NCI-H524 (cell line): Measurements from ENCODE around the gene ADAM10.

ENCODE experiments used
- DNase-seq, 2 experiments: peaks; one replicate each; lab custom pipeline; 2025; lab: John Stamatoyannopoulos, UW

ADAM10 gene

DNA sequence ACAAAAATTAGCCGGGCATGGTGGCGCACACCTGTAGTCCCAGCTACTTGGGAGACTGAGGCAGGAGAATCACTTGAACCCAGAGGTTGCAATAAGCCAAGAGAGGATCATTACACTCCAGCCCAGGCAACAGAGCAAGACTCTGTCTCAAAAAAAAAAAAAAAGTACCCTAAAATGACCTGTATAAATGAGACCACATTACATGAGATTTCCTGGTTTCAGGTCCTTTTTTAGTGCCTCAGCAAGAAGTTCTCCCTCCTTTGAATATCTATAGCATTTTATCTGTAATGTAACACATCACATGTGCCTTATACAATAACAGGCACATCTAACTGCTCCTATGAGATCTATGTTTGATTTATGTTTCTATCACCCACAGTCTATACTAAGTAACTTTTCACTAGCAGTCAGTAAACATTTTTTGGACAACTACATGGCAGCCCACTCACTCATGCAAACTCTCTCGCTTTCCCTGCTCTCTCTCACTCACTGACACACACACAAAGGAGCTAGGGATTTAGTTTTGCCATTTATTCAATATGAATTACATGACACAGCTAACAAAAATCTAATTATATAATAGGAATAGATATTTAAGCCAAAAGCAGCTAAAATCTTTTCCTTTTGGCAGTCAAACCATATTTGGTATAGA, 34.1 kb downstream of the ADAM10 start:
- no peak for DNase-seq

DNA sequence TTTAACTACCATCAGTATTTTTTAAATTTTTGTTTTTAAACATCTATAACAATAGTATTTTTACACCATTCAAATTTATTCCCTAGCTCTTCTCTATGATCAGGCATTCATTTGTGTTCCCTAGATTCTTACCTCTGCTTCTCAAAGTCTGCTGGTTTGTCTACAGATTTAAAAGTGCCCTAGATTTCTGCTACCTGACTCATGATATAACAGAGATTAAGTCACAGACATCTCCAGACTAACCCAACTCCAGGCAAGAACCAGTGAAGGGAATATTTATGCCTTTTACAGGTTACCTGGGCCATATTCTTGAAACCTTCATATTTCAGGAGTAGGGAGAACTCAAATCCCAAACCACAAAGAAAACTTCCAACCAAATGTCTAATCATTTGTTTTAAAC, 38.8 kb downstream of the ADAM10 start:
- DNase-seq, result no peak

- DNase-seq, result no peak
These were observed 42.1 kb downstream of the ADAM10 start for GRCh38 chr15:58707397-58707796.

DNA sequence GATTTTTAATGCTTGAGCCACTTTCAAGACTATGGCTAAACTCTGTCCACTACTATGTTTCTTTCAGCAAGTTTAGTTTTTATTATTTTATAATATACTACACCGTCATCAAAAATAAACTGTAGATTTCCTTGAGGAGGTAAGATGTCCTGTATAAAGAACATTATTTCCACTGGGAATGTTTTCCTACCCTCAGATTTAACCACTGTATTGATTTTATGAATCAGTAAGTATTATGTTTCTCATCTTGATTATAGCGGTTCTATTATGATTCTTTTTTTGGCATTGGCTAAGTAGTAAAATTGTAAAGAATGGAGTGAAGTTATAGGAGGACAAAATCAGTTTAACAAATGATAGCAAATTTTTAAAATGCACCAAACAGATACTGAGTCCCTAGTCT, 44.4 kb downstream of the ADAM10 start:
- no peak for DNase-seq

DNA sequence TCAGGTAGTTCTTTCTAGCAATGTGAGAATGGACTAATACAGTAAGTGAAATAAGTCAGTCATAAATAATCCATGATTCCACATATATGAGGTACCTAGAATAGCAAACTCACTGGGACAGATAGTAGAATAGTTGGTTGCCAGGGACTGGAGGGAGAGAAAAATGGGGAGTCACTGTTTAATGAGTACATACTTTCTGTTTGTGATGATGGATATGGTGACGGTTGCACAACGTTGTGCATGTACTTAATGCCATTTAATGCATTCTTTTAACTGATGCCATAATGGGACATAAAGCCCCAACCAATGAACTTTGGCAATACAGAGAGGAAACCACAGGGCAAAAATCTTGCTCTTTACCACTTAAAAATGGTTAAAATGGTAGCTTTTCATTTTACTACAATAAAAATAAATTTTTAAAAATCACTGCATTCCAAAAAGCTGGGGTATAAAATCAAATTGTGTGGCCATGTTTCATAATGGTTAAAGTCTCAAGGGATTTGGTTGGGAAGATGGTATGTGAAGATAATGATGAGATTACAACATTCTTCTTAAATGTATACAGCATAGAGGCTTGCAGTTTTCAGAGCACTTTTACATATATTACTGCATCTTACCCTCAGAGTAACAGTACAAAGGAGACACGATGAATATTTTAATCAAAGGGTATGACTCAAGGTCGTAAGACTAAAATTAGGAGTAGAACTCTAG, 45.2 kb downstream of the ADAM10 start:
- DNase-seq, result no peak

DNA sequence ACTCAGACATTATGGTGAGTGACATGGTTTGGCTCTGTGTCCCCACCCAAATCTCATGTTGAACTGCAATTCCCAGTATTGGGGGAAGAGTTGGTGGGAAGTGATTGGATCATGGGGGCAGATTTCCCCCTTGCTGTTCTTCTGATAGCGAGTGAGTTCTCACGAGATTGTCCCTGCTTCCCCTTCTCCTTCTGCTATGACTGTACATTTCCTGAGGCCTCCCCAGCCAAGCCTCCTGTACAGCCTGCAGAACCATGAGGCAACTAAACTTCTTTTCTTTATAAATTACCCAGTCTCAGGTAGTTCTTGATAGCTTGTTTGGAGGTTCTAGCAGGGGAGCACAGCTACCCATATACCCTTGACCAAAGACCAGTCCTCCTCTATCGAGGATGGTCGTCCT, 45.9 kb downstream of the ADAM10 start:
- DNase-seq, result no peak

DNA sequence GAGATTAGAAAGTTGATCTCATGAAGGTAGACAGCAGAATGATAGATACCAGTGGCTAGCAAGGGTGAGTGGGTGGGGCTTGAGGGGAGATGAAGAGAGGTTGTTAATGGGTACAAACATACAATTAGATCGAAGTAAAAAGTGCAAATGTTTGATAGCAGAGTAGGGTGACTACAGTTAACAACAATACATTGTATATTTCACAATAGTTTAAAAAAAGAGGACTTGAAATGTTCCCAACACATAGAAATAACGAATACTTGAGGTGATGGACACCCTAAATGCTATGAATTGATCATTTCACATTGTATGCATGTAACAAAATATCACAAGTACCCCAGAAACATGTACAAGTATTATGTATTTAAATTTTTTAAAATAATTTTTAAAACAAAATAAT, 47.3 kb downstream of the ADAM10 start:
- no peak for DNase-seq

DNA sequence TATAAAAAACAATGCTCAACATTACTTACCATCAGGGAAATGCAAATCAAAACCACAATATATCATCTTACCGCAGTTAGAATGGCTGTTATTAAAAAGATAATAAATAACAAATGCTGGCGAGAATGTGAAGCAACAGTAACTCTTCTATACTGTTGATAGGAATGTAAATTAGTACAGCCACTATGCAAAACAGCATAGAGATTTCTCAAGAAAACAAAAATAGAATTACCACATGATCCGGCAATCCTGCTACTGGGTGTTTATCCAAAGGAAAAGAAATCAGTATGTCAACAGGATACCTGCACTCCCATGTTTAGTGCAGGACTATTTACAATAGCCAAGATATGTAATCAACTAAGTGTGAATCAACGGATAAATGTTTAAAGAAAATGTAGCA, 48.1 kb downstream of the ADAM10 start:
- no peak for DNase-seq

DNA sequence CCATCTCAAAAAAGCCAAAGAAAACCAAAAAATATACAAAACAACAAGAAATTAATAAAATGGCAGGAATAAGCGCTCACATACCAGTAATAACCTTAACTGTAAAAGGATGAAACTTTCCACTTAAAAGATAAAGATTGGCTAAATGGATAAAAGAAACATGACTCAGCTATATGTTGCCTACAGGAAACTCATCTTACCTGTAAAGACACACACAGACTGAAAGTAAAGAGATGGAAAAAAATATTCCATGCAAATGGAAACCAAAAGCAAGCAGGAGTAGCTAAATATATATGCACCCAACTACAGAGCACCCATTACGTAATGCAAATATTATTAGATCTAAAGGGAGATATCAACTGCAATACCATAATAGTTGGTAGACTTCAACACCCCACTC, 49.7 kb downstream of the ADAM10 start:
- no peak for DNase-seq

GRCh38 chr15:58698887-58699641, 50.4 kb downstream of the ADAM10 start:
- no peak for DNase-seq

DNA sequence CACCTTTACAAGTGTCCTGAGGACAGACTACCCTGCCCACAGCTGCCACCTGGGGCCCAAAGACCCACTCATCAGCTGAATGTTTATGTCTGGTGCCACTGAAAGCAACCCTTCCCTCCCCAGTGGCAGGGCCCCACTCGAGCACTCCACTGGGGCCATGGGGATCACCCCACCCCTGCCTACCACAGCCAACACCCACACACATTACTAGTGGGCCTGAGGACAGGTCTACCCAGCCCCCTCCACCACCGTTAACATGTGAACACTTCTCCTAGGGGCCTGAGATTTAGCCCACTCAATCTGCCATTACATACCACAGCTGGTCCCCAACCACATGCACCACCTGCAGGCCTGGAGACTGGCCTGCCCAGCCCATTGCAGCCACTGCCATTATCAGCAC, 52.3 kb downstream of the ADAM10 start:
- DNase-seq, result no peak

DNA sequence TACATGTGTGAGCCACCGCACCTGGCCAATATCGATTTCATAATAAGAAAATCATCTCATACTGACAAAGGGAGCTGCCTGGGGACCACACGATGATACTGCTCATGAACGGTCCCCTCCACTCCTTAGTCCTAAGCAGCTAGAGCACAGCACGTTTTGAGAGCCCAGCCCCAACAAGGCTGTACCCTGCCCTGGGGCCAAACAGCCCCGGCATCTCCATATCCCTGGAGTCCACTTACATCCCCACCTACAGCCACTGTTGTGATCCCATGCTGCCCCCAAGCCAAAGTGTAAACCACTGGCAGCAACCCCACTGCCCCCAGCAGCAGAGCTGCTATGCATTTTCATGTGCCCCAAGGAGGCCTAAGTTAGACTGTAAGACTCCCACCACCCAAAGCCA, 52.8 kb downstream of the ADAM10 start:
- DNase-seq, result no peak

GRCh38 chr15:58694641-58695398, 54.7 kb downstream of the ADAM10 start:
- no peak for DNase-seq

DNA sequence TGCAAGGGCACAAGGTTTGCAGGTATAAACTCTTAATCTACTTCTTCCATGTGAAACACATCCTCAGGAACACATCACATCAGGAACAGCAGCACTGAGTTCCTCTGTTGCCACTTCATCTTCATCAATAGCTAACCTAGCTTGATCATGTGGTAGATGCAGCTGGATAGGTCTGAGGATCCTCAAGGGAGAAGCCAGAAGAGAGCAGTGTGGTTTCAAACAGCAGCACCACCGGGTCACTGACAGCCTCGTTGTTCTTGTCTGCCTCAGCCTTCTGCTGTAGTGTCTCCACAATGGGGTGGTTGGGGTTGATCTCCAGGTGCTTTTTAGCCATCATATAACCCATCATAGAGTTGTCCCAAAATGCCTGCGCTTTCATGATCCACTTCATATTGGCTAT, 58.8 kb downstream of the ADAM10 start:
- peak; percentile 61 to 70 for DNase-seq

DNA sequence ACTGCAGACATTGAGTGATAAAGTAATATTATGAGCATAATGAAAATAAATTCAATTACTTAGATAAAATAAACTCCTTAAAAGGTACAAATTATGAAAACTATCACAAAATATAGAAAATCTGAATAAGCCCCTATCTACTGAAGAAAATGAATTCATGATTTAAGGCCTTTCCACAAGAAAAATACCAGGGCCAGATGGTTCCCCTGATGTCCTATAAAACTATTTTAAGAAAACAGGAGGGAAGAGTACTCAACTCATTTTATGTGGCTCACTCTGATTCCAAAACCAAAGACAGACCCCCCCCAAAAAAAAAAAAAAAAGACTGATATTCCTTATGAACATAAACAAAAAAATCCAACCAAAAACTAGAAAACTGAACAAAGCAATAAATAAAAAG, 59.9 kb downstream of the ADAM10 start:
- DNase-seq, result peak in 1 of 2 experiments; percentile 47

GRCh38 chr15:58686286-58686685, 63.2 kb downstream of the ADAM10 start:
- DNase-seq, result no peak

DNA sequence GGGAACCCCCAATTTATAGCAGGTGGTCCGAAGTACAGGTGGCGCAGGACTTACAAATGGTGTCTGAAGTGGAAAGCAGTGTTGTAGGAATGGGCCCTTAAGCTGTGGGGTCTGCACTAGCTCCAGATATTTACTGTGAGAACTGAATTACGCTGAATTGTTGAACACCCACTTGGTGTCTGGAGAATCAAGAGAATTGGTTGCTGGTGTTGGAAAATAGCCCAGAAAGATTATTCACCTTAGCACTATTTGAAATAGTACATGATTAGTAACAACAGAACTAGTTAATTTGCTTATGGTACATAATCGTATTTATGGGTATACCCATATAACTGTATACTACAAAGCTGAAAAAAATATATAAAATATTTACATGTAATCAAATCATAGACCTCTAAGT, 64.8 kb downstream of the ADAM10 start:
- DNase-seq, result no peak

GRCh38 chr15:58684036-58684710, 65.3 kb downstream of the ADAM10 start:
- no peak for DNase-seq

DNA sequence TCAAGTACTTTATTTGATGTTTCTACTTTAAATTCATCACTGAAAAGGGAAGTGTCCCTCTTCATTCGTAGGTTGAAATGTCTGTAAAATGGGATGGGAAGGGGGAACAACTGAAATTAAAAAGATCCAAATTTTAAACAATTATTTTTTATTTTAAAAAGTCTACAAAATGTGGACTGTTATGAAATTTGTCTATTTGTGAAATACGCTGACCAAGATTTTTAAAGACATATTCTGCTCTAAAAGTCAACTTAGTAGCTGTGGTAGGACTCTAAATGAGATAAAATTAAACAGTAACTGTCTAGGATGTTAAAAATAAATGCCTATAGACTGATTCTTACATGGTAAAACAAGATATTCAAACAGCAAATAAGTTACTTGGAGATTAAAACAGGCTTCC, 67.3 kb downstream of the ADAM10 start:
- DNase-seq, result no peak

DNA sequence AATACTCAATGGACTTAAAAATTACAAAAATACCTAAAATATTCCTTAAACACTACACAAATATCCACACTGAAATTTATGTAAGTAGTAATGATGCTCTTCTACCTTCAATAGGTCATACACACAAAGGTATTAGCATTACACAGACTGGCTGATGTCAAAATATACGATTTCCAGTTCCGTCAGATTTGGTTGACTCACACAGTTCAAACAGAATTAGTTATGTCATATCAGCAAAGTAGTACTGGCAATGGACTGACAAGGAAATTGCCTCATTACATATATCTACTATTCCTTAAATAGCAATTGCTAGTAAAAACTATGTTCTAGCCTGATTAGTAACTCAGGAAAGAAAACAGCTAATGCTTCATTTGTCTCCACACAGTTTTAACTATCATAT, 70.8 kb downstream of the ADAM10 start:
- no peak for DNase-seq

- no peak for DNase-seq
These were observed 72.1 kb downstream of the ADAM10 start for GRCh38 chr15:58677426-58677825.

DNA sequence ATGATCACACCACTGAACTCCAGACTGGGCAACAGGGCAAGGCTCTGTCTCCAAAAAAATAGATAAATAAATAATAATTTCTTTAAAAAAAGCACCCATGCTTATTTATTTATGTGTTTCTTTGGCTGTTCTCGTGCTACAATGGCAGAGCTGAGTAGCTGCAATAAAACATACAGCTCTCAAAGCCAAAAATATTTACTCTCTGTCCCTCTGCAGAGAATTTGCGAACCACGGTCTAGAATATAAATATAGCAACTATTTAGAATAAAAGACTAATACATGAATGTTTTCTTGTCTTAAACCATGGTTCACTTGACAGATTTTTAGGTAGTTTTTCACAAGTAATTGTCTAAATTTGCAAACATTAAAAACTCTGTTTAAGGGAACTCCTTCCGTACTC, 72.7 kb downstream of the ADAM10 start:
- no peak for DNase-seq
